Fibroblast of villous mesenchyme (primary cell): ENCODE data around the gene TMEM170B. TPM values are rescaled to one million over a fixed set of nuclear protein-coding genes. Genes with fewer than 3 reads are reported as not detected.
A peak's percentile ranks its signal among the peaks of the same experiment; 100 is the strongest.

Source experiments
- DNase-seq: peaks from one replicate; pipeline ENCODE4 v3.0.0-alpha.2; 2010; ENCODE audit warnings: low read depth
- H3K4me3 ChIP-seq: 2 replicates; pipeline ENCODE4 v1.5.1; 2011; ENCODE audit warnings: low read depth, mild to moderate bottlenecking, low read length
- CTCF ChIP-seq: IDR thresholded peaks from 2 replicates; pipeline ENCODE4 v1.5.1; 2012; ENCODE audit warnings: low read depth, mild to moderate bottlenecking, low read length; ENCODE audit not compliant: insufficient read depth
- total RNA-seq: library from RNA; depleted of rRNA; stranded (reverse); fragments of >200 nt; gene quantifications from 2 replicates; pipeline ENCODE4 v1.2.3, GENCODE V29; 2012

TMEM170B gene
- total RNA-seq, 1 donor: 2.6 TPM

- no peak for TF ChIP-seq CTCF
- no peak for DNase-seq
- H3K4me3 ChIP-seq: no peak overlapping the region
Measured at GRCh38 chr6:11601776-11602605, 64.4 kb downstream of the TMEM170B start.

- no peak for DNase-seq
- H3K4me3 ChIP-seq: no peak overlapping the region
Measured at GRCh38 chr6:11604215-11604614, 66.7 kb downstream of the TMEM170B start.

GRCh38 chr6:11604836-11605506 is 67.4 kb downstream of the TMEM170B start:
- no peak overlapping the region for H3K4me3 ChIP-seq
- DNase-seq: no peak
- TF ChIP-seq CTCF: no peak

More at GRCh38 chr6:11604215-11604614, 66.7 kb downstream of the TMEM170B start:
- no peak for TF ChIP-seq CTCF

GRCh38 chr6:11605507-11605905 is 68.0 kb downstream of the TMEM170B start:
- no peak for DNase-seq
- TF ChIP-seq CTCF: no peak
- H3K4me3 ChIP-seq: no peak overlapping the region

- H3K4me3 ChIP-seq: no peak overlapping the region
- TF ChIP-seq CTCF: no peak
- peak; percentile 48 for DNase-seq
Measured at GRCh38 chr6:11606332-11606731, 68.8 kb downstream of the TMEM170B start.

GRCh38 chr6:11607383-11607782 is 69.8 kb downstream of the TMEM170B start:
- H3K4me3 ChIP-seq: no peak overlapping the region
- TF ChIP-seq CTCF: no peak
- DNase-seq: no peak
